Prostate gland (tissue), 2 donors: ENCODE data around the gene MRM1. TPM values are rescaled to one million over a fixed set of nuclear protein-coding genes. Genes with fewer than 3 reads are reported as not detected.

Experiments
- DNase-seq: peaks from one replicate; pipeline ENCODE4 v3.0.0-alpha.2; 2019; ENCODE audit warnings: low spot score
- H3K27ac ChIP-seq, 2 donors: fragments of 200-600 bp; sonication (generic); 2 replicates each; pipeline ENCODE4 v1.5.1; 2017 to 2019
- H3K27me3 ChIP-seq: fragments of 200-600 bp; sonication (generic); replicated peaks from 2 replicates; pipeline ENCODE4 v1.5.1; 2019; ENCODE audit not compliant: insufficient read depth
- H3K36me3 ChIP-seq, 2 donors: fragments of 200-600 bp; sonication (generic); 1 replicate in 1 of 2; 2 replicates in 1 of 2; pipeline versions ENCODE4 v1.5.1 to v1.8.1; 2017 to 2019
- H3K4me1 ChIP-seq: fragments of 200-600 bp; sonication (generic); replicated peaks from 2 replicates; pipeline ENCODE4 v1.5.1; 2019
- H3K4me3 ChIP-seq, 2 donors: fragments of 200-600 bp; sonication (generic); 2 replicates each; pipeline ENCODE4 v1.5.1; 2017 to 2019
- H3K9me3 ChIP-seq: fragments of 200-600 bp; sonication (generic); 2 replicates; pipeline ENCODE4 v1.5.1; 2017
- POLR2A ChIP-seq: fragments of 450-650 bp; IDR thresholded peaks from one replicate; pipeline ENCODE4 v1.6.1; 2016; ENCODE audit warnings: antibody characterized with exemption, mild to moderate bottlenecking
- POLR2AphosphoS5 ChIP-seq: sonication (generic); formaldehyde crosslinking; IDR thresholded peaks from one replicate; pipeline ENCODE4 v1.6.1; 2017; ENCODE audit warnings: antibody characterized with exemption
- WGBS: methylation state at CpG from one replicate; pipeline ENCODE4 v1.1.5; 2018; 5-methylcytosine and 5-hydroxymethylcytosine counted together
- intact Hi-C: fragments of 100-400 bp; cut with DNase I; formaldehyde crosslinking; loops from one replicate; pipeline ENCODE4 v1.14.2; 2022
- total RNA-seq, 2 donors: library from RNA; depleted of rRNA; stranded (reverse); fragments of >200 nt; gene quantifications; one replicate each; pipeline ENCODE4 v1.1.0, GENCODE V29; 2016
- TF ChIP-seq, protein P1 (sequence below), 4 experiments: fragments of 200-600 bp in 2 of 4; fragments of 450-650 bp in 2 of 4; sonication (generic) in 2 of 4; IDR thresholded peaks; 1 replicate in 3 of 4; 2 replicates in 1 of 4; pipeline ENCODE4 v1.5.1; 2016 to 2019; ENCODE audit warnings: antibody characterized with exemption in 4 of 4, mild to moderate bottlenecking in 2 of 4, moderate library complexity in 2 of 4

MRM1 gene
- total RNA-seq, 2 donors from 2014 or later: 7.8 to 10.2 TPM

DNA sequence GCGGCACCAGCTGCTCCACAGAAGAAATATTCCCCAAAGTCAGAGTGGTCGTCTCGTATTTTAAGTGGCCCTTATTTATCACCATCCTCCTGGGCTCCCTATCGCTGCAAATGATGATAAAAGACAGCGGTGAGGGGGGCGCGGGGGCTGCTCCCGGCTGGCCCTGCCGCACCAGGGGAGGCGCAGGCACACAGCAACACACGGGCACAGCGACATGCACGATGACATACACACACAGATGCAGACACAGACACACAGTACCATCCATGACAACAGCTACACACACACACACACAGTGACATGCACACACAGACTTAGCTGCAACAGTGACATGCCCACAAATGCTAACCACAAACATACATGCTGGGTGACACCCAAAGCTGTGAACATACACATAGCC is 52.5 kb downstream of the MRM1 start:
- WGBS: 57% methylated on average over 13 of the region's 13 CpGs

DNA sequence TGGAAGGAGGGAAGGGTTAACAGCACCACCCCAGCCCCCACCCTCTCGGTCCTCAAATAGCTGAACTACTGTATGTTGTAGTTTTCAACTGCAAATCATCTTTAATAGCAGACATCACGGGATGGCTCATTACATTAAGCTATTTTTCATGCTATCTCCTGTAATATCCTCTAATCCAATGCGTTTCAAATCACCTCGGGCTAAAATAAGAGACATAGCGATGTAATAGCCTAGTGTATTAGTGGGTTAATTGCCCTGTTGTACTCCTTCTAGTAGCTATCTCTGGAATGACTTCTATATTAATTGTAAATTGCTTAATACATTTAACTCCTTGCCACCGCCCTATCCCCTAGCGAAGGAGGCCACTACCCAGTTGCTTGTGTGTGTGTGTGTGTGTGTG is 54.3 kb downstream of the MRM1 start:
- intact Hi-C loops: no loop called here
- peaks cover 7% of the 10 kb centered on the region for H3K27me3 ChIP-seq
- DNase-seq: no peak
- H3K36me3 ChIP-seq: no peaks in the 10 kb centered on the region
- no peak overlapping the region for H3K27ac ChIP-seq
- no peaks in the 10 kb centered on the region for H3K4me1 ChIP-seq
- TF ChIP-seq POLR2A (no peak), POLR2AphosphoS5 (no peak)
- TF ChIP-seq, protein P1, sequence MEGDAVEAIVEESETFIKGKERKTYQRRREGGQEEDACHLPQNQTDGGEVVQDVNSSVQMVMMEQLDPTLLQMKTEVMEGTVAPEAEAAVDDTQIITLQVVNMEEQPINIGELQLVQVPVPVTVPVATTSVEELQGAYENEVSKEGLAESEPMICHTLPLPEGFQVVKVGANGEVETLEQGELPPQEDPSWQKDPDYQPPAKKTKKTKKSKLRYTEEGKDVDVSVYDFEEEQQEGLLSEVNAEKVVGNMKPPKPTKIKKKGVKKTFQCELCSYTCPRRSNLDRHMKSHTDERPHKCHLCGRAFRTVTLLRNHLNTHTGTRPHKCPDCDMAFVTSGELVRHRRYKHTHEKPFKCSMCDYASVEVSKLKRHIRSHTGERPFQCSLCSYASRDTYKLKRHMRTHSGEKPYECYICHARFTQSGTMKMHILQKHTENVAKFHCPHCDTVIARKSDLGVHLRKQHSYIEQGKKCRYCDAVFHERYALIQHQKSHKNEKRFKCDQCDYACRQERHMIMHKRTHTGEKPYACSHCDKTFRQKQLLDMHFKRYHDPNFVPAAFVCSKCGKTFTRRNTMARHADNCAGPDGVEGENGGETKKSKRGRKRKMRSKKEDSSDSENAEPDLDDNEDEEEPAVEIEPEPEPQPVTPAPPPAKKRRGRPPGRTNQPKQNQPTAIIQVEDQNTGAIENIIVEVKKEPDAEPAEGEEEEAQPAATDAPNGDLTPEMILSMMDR (IDR thresholded peaks at IDR 0.05): no peak
- no peak overlapping the region for H3K4me3 ChIP-seq
- H3K9me3 ChIP-seq: no peaks in the 10 kb centered on the region
- WGBS: 89% methylated on average over 7 of the region's 7 CpGs

More for the DNA sequence above, 52.5 kb downstream of the MRM1 start:
- H3K4me1 ChIP-seq: no peaks in the 10 kb centered on the region
- H3K27ac ChIP-seq: no peak overlapping the region
- intact Hi-C loops: no loop called here
- H3K4me3 ChIP-seq: no peak overlapping the region
- TF ChIP-seq POLR2A (no peak), POLR2AphosphoS5 (no peak)
- TF ChIP-seq, protein P1 (IDR thresholded peaks at IDR 0.05): no peak
- H3K27me3 ChIP-seq: peaks cover 3% of the 10 kb centered on the region
- H3K9me3 ChIP-seq: no peaks in the 10 kb centered on the region
- DNase-seq: no peak
- H3K36me3 ChIP-seq: no peaks in the 10 kb centered on the region

- intact Hi-C loops: no loop called here
- H3K9me3 ChIP-seq: no peaks in the 10 kb centered on the region
- no peaks in the 10 kb centered on the region for H3K36me3 ChIP-seq
- H3K27me3 ChIP-seq: peaks cover 7% of the 10 kb centered on the region
- H3K4me3 ChIP-seq: peak overlapping the region; percentile 22 to 29
- H3K27ac ChIP-seq: no peak overlapping the region
- no peaks in the 10 kb centered on the region for H3K4me1 ChIP-seq
- TF ChIP-seq POLR2A: no peak
- TF ChIP-seq, protein P1 (IDR thresholded peaks at IDR 0.05): no peak
- TF ChIP-seq POLR2AphosphoS5: no peak
- 63% methylated on average over 25 of the region's 25 CpGs for WGBS
- no peak for DNase-seq
Measured at GRCh38 chr17:36657390-36657762, 56.0 kb downstream of the MRM1 start.

GRCh38 chr17:36657763-36658490 is 56.5 kb downstream of the MRM1 start:
- TF ChIP-seq, protein P1 (IDR thresholded peaks at IDR 0.05): no peak
- TF ChIP-seq POLR2AphosphoS5 (no peak), POLR2A (no peak)
- intact Hi-C loops: no loop called here
- WGBS: 14% methylated on average over 45 of the region's 57 CpGs
- Histone ChIP-seq H3K4me1 (no peaks in the 10 kb centered on the region), H3K4me3 (peak overlapping the region; percentile 22 to 29), H3K9me3 (no peaks in the 10 kb centered on the region), H3K27me3 (peaks cover 5% of the 10 kb centered on the region), H3K27ac (no peak overlapping the region), H3K36me3 (no peaks in the 10 kb centered on the region)
- no peak for DNase-seq

Other genes with a start within 250 kb of the MRM1 start
- gene TBC1D3H, start 213.1 kb upstream of the MRM1 start, total RNA-seq: under 1 TPM in 1 of 2 donors, not detected in 1; 0.91 TPM
- 10 to 100 TPM; 29.1 to 36.9 TPM for gene ZNHIT3, start 114.9 kb upstream of the MRM1 start, total RNA-seq
- gene MYO19, start 66.7 kb upstream of the MRM1 start, total RNA-seq: 10 to 100 TPM; 49.4 to 56.4 TPM
- gene PIGW, start 66.6 kb upstream of the MRM1 start, total RNA-seq: 1 to 10 TPM; 6.4 to 7.1 TPM
- gene GGNBP2, start 56.7 kb upstream of the MRM1 start, total RNA-seq: 10 to 100 TPM; 34.8 to 71.7 TPM
- gene DHRS11, start 9.7 kb upstream of the MRM1 start, total RNA-seq: 1 to 10 TPM; 8.0 to 8.2 TPM